ENCODE data around the gene PRR9.

Gene PRR9

GRCh38 chr1:153231363-153231762 lies 14.0 kb downstream of the PRR9 start:
- DNase-seq = no peak

GRCh38 chr1:153231785-153232184 lies 14.4 kb downstream of the PRR9 start:
- no peak for DNase-seq

- no peak for DNase-seq
These were observed 15.2 kb downstream of the PRR9 start for GRCh38 chr1:153232553-153232952.

GRCh38 chr1:153233448-153233847 lies 16.1 kb downstream of the PRR9 start:
- no peak for DNase-seq

GRCh38 chr1:153238527-153238926 lies 21.1 kb downstream of the PRR9 start:
- DNase-seq = peak; percentile 36

- no peak for DNase-seq
These were observed 24.8 kb downstream of the PRR9 start for GRCh38 chr1:153242160-153242559.

GRCh38 chr1:153245466-153245865 lies 28.1 kb downstream of the PRR9 start:
- no peak for DNase-seq

- DNase-seq = no peak
These were observed 28.6 kb downstream of the PRR9 start for GRCh38 chr1:153246018-153246417.

GRCh38 chr1:153246825-153247224 lies 29.4 kb downstream of the PRR9 start:
- DNase-seq = no peak

- no peak for DNase-seq
These were observed 30.9 kb downstream of the PRR9 start for GRCh38 chr1:153248176-153248879.

- no peak for DNase-seq
These were observed 32.8 kb downstream of the PRR9 start for GRCh38 chr1:153250166-153250565.

- DNase-seq = no peak
These were observed 33.7 kb downstream of the PRR9 start for GRCh38 chr1:153251087-153251486.

- DNase-seq = no peak
These were observed 34.2 kb downstream of the PRR9 start for GRCh38 chr1:153251562-153251961.

GRCh38 chr1:153251988-153252387 lies 34.6 kb downstream of the PRR9 start:
- DNase-seq = no peak

- DNase-seq = no peak
These were observed 35.7 kb downstream of the PRR9 start for GRCh38 chr1:153253076-153253475.

GRCh38 chr1:153253693-153254092 lies 36.3 kb downstream of the PRR9 start:
- DNase-seq = no peak

GRCh38 chr1:153259387-153259786 lies 42.0 kb downstream of the PRR9 start, which contains the start of gene LORICRIN:
Gene LORICRIN, plus strand, starts transcription at chr1:153259687. Its CDS starts 1,263 bp downstream, at chr1:153260950.
- DNase-seq = no peak

GRCh38 chr1:153260585-153261280 lies 43.3 kb downstream of the PRR9 start:
- peak; percentile 76 for DNase-seq

- peak; percentile 81 for DNase-seq
These were observed 44.1 kb downstream of the PRR9 start for GRCh38 chr1:153261281-153262069.

- DNase-seq = peak; percentile 46
These were observed 44.6 kb downstream of the PRR9 start for GRCh38 chr1:153262070-153262366.

GRCh38 chr1:153262462-153263157 lies 45.2 kb downstream of the PRR9 start:
- no peak for DNase-seq

GRCh38 chr1:153265457-153265856 lies 48.1 kb downstream of the PRR9 start:
- DNase-seq = no peak

Measured in eye (tissue), 1 donor.